HFF-Myc (cell line): ENCODE data around the gene KLHDC9.
"Not testable (repeated sequence)": the region's sequence is repeated elsewhere in the genome, so short reads cannot be mapped to it uniquely, and the experiment has no call there.

Experiments used
- DNase-seq: peaks from one replicate; pipeline ENCODE4 v3.0.0-alpha.2; 2011; ENCODE audit warnings: low read depth; ENCODE audit errors: extremely low read depth
- H3K4me3 ChIP-seq: replicated peaks from 2 replicates; pipeline ENCODE4 v1.5.1; 2011; ENCODE audit warnings: low read depth, mild to moderate bottlenecking, control low read depth, low read length
- TF ChIP-seq, protein P1 (sequence below): IDR thresholded peaks from 2 replicates; pipeline ENCODE4 v1.5.1; 2012; ENCODE audit warnings: mild to moderate bottlenecking, low read depth, low read length, control low read depth; ENCODE audit errors: missing control alignments

Gene KLHDC9

DNA sequence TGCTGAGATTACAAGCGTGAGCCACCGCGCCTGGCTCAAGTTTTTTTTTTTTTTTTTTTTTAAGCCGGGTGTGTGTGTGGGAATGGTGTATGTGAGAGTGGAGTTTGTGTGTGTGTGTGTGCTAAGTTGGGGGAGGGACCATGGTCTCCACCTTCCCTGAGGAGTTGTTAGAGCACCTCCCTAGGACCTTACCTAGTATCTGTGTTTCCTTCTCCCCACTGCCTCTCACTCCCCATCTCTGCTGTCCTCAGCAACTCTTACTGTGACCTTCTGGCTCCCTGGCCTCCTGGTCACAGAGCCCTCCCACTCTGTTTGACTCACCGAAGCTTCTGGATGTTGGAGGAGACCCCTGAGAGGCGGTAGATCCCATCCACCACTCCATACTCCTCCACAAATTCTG is 38.9 kb upstream of the KLHDC9 start:
- no peak for DNase-seq
- TF ChIP-seq, protein P1, sequence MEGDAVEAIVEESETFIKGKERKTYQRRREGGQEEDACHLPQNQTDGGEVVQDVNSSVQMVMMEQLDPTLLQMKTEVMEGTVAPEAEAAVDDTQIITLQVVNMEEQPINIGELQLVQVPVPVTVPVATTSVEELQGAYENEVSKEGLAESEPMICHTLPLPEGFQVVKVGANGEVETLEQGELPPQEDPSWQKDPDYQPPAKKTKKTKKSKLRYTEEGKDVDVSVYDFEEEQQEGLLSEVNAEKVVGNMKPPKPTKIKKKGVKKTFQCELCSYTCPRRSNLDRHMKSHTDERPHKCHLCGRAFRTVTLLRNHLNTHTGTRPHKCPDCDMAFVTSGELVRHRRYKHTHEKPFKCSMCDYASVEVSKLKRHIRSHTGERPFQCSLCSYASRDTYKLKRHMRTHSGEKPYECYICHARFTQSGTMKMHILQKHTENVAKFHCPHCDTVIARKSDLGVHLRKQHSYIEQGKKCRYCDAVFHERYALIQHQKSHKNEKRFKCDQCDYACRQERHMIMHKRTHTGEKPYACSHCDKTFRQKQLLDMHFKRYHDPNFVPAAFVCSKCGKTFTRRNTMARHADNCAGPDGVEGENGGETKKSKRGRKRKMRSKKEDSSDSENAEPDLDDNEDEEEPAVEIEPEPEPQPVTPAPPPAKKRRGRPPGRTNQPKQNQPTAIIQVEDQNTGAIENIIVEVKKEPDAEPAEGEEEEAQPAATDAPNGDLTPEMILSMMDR = no peak
- H3K4me3 ChIP-seq = no peak overlapping the region

DNA sequence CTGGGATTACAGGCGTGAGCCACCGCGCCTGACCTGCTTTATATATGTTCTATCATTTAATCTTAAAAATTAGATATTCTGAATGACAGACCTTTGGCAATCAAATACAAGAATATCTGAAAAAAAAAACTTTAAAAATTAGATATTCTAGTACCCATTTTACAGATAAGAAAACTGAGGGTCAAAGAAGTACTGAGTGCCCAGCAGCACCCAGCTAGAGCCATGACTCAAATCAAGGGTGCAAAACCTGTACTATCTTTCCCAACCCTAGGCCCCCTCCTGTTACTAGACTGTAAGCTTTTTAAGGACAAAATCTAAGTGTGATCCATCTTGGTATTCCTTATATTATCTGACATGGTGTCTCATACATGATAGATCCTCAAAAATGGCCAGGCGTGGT is 36.7 kb upstream of the KLHDC9 start:
- TF ChIP-seq, protein P1 = no peak
- no peak overlapping the region for H3K4me3 ChIP-seq
- no peak for DNase-seq

DNA sequence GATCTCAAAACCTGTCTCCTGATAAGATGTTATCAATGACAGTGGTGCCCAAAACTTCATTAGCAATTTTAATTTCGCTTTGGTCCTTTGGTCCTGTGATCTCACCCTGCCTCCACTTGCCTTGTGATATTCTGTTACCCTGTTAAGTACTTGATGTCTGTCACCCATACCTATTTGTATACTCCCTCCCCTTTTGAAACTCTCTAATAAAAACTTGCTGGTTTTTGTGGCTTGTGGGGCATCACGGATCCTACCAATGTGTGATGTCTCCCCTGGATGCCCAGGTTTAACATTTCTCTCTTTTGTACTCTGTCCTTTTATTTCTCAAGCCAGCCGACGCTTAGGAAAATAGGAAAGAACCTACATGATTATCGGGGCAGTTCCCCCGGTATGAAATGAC is 34.2 kb upstream of the KLHDC9 start:
- H3K4me3 ChIP-seq, DNase-seq: not testable (repeated sequence)

DNA sequence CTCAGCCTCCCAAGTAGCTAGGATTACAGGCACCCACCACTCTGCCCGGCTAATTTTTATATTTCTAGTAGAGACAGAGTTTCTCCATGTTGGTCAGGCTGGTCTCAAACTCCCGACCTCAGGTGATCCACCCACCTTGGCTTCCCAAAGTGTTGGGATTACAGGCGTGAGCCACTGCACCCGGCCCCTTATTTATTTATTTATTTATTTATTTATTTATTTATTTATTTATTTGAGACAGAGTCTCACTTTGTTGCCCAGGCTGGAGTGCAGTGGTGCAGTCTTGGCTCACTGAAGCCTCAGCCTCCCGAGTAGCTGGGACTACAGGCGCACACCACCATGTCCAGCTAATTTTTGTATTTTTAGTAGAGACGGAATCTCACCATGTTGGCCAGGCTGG is 32.5 kb upstream of the KLHDC9 start:
- not testable (repeated sequence) for DNase-seq, H3K4me3 ChIP-seq

DNA sequence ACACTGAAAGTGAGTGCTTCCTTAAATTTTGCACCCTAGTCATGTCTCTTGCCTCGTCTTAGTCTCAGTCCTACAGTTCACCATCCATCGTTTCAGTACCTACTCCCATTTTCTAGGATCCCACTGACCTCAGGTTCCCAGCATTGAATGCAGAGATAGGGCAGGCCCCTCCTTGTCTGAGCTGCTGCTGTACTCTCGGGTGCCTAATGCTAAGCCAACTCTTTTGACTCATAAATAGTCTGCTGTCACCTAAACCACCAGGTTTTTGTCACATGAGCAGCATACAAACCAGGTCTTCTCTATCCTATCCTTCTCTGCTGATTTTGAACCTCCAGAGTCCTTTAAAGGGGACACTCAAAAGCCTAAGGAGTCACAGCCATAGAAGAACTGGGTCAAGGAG is 31.5 kb upstream of the KLHDC9 start:
- H3K4me3 ChIP-seq = no peak overlapping the region
- DNase-seq = no peak
- TF ChIP-seq, protein P1 = no peak

DNA sequence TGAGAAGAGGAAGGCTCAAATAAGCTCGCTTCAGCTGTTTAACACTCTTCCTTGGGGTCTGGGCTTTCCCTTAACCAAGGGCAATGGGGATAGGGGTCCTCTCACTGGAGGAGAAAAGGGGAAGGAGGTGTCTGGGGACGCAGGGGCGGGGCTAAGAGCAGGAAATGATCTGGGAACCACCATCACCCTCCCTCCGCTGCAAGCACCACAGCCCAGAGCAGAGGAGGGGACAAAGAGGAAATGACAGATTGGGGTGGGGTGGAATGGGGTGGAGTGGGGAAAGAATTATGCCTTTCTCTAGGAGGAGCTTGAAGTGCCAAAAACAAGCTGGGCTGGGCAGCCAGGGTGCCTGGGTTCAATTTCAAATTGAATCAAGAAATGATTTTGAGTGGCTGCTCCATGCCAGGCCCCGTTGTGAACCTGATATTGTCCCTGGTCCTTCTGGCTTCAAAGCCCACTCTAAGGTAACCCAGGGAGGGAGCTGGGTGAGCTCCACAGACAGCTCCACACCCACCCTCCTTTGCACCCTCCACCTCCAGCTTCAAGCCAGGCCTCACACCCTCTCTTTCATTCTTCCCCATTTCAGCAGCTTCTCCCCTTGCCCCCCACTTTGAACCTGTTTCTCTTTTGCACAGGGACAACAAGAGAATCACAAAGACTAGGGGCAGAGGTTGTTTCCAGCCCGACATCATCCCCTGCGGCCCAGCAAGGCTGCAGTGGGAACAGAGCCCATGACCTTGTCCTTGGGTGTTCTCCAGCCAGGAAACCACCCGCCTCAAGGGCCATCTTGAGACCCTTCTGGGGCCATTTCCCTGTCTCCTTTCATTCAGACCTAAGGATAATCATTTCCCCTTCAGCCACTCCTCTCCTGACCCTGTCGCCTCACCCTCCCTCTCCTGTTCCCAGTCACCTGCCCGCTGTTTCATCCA is 29.6 kb upstream of the KLHDC9 start:
- H3K4me3 ChIP-seq = no peak overlapping the region
- DNase-seq = no peak
- TF ChIP-seq, protein P1 = no peak

DNA sequence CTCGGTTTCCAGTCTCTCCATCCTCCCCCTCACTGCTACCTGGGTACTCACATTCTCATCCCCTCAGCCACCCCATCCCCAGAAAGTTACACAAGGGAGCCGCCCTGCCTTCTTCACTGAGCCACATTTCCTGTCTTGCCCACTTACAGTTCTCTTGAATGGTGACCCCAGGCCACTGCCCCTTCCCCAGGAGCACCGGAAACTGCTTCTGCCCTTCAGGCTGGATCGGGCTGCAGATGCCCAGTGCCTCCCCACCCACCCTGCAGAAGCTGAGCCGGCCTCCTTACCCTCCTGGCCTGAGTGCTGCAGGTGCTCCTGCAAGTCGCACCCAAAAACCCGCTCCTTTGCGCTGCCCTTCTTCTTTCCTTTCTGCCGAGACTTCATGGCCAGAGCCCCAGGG is 28.9 kb upstream of the KLHDC9 start:
- TF ChIP-seq, protein P1 = no peak
- DNase-seq = no peak
- no peak overlapping the region for H3K4me3 ChIP-seq

DNA sequence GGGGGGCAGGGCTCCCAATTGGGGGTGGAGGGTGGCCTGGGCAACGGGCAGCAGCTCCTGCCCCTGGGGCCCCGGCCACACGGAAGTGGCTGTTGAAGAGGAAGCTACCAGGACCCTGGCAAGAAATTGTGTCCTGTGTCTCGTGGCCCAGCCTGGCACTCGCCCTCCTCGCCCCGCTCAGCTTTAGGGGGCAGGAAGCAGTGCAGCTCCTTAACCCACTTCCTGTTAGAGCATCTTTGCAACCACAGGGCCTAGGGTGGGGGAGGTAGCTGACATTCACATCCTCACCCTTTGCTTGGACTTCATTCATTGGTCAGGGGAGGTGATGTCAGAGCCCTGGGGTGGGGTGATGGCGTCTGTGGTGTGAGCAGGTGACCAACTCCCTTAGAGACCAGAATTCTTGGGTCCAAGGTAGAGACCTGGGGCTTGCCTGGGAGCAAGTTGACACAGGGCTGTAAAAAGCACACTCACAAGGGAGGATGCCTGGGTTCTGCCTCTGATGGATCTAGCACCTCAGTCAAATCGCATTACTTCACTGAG is 28.4 kb upstream of the KLHDC9 start, which contains the start of gene ARHGAP30:
ARHGAP30 (minus strand) TSS at position 161 of the 540 bp plus-strand sequence. CDS start 267 bp downstream, outside the sequence.
- no peak for DNase-seq
- TF ChIP-seq, protein P1 = no peak
- no peak within 1 kb of the TSS for H3K4me3 ChIP-seq
